DMS53 treated with DMSO at 0.1 percent for 48 hours (cell line): ENCODE results near the gene GBP4.

ENCODE experiments used
- DNase-seq: peaks from one replicate; lab custom pipeline; 2025; ENCODE audit not compliant: unreplicated experiment; lab: John Stamatoyannopoulos, UW

GBP4 gene

GRCh38 chr1:89171067-89171438 lies 27.7 kb downstream of the GBP4 start:
- no peak for DNase-seq

GRCh38 chr1:89170170-89171066 lies 28.3 kb downstream of the GBP4 start:
- no peak for DNase-seq

DNA sequence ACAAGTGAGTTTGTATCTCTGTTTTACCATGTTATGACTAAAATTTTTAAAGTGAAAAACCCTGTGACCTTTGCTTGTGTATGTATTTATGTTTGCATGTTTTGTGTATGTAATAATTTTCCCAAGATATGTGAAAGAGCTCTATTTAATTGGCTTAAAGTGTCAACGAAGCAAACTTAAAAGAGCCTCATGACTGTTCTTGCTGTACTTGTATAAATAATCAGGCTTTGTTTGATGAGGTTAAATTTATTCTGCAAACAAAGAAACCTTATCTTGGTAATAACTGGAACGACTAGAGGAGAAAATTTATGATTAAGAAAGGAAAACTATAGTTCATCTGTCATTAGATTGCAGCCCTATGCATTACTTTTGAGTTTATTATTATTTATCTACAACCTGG lies 29.6 kb downstream of the GBP4 start:
- no peak for DNase-seq

DNA sequence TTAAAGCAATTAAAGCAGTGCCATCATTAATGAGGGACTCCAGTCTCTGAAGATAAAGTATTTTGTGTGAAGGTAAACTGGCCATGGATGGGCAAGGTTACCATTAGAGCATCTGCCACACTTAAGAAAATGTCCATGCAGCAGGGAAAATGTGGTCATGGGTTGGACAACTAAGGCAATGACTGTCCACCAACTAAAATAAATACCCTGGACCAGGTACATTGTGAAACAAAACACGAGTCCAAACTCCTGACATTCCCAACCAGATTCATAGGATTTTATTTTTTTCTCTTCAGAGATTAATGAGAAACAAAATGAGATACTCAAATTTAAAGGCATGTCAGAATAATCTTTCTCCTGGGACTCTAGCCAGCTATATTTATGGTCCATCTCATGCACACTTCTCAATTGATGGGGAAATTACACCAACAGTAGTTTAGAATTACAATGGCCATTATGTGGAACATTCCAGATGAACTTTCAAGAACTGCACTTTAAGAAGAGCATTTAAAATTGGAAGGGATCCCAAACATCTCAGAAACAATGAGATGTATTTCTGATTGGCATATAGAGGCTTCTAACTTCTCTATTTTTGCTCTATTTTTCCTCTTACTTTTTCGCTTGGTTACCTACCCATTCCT lies 31.0 kb downstream of the GBP4 start:
- no peak for DNase-seq

- no peak for DNase-seq
Observed at GRCh38 chr1:89166705-89167104, 32.0 kb downstream of the GBP4 start.

DNA sequence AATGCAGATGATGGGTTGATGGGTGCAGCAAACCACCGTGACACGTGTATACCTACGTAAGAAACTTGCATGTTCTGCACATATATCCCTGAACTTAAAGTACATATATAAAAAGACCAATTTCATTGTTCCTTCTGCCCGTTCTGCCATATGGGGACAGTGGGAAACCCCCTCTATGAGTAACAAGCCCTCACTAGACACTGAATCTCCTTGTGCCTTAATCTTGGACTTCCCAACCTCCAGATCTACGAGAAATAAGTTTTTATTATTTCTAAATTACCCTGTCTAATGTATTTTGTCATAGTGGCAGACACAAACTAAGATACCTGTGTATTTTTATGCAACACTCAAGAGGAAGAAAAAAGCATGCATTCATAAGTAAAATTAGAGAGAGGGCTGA lies 32.9 kb downstream of the GBP4 start:
- no peak for DNase-seq

DNA sequence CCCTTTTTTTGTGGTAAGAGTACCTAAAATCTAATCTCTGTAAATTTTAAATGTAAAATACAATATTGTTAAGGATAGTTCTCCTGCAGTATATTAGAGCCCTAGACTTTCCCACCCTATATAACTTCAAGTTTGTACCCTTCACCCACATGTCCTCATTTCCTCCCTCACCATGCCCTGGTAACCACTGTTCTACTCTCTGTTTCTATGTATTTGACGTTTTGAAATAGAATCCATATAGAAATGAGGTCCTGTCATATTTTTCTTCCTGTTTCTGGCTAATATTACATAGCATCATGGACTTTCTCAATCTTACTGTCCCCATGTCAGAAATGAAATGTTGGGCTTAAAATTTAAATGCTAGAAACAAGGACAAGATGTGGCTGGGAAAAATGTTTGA lies 47.7 kb downstream of the GBP4 start:
- no peak for DNase-seq

DNA sequence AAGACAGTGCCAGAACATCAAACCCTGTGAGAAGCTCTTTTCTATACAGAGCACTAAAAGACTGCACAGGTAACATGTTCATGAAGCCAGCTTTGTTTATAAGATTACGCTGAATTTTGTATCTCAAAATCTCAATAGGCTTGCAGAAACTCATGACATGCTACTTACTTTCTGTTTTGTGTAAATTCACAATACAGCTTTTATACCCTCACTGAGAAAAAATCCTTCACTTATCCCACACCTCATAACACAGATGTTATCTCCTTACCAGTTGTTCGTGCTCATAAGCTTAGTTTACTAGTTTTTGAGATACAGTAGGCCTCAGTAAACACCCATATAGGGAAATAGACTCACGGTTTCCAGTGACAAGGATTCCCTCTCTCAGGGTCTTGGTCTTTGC lies 48.8 kb downstream of the GBP4 start:
- no peak for DNase-seq

DNA sequence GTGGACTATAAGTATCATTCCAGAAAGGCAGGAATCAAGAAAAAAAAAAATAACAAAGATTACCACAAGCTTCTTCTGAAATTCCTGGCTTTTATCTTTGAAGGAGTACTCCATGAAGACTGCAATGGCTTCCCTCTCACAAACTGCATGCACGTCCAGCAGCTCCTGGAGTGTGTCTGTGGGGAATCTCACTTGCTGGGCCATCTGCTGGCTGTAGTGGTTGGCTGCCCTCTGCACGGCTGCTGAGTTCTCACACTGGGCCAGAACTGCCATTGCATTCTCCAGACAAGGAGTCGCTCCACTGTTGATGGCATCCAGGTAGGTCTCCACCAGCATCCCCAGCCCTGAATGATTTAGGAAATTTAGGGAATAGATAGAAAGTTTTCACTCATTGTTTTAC lies 49.5 kb downstream of the GBP4 start:
- no peak for DNase-seq

DNA sequence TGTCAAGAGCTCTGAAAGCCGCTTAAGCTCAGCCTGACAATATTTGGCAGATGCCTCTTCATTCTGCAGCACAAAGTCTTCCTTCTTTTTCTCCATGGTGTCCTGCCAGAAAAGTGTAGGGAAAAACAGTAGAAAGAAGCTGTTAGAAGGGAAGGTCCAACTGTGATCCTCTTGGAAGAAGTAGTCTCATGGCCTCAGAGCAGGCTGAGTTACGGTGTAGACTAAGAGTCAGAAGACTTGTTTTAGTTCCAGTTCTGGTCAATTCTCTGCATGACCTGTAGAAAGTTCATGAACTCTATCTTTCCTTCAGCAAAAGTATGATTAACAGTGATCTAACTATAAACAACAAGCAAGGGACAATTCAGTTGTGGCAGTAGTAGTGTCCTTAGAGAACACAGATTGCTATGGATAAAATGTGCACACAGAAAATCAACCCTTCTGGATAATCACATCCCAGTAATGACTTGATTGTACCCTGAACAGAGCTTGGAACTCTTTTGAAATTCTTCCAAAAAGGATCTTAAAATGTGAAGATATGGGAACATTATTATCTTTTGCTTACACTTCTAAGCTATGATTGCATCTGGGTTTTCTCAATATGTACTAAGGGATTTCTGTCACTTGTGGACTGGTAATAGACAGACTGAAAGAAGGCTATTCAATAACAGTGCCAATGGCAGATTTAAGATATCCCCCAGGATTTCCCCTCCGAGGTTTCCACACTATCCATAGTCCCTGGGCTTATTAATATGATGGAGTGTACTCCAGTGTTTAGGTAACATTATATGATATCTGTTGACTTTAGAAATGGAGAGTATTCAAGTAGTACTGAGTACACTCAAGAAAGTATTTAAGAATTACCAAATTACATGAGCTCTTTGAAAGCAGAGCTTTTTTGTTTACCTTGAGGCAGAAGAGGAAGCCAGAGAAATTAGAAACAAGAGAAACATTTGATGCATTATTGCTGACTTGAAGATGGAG lies 50.8 kb downstream of the GBP4 start:
- no peak for DNase-seq

DNA sequence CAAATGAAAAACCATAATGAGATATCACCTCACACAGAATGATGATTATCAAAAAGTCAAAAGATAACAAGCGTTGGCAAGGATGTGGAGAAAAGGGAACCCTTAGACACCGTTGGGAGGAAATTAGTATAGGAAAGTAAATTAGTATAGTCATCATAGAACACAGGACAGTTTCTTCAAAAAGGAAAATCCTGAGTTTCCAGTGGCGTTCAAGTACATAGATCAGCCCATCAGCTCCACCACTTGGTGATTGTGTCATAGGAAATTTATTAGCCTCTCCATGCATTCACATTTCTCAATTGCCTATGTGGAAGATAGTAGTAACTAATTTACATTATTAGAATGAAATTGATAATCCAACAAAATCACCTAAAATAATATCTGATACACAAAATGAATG lies 52.0 kb downstream of the GBP4 start:
- no peak for DNase-seq

DNA sequence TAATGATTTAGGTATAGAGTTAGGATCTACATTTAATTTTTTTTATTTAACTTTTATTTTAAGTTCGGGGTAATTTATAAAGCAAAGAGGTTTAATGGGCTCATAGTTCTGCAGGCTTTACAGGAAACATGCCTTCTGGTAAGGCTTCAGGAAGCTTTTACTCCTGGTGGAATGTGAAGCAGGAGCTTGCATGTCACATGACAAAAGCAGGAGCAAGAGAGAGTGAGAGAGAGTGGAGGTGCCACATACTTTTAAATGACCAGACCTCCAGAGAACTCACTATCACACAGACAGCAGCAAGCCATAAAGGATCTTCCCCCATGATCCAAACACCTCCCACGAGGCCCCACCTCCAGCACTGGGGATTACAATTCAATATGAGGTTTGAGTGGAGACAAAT lies 55.3 kb downstream of the GBP4 start:
- DNase-seq = no peak

DNA sequence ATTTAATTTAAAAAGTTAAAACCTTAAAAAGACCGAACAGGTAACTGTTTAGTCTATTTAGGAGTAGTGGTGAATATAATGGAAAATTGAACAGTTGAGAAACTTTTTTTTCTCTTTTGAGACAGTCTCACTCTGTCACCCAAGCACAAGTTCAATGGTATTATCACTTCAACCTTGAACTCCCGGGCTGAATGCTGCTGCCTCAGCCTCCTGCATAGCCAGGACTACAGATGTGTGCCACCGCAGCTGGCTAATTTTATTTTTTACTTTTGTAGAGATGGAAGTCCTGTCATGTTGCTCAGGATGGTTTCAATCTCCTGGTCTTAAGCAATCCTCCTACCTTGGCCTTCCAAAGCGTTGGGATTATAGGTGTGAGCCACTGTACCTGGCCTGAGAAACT lies 56.6 kb downstream of the GBP4 start:
- no peak for DNase-seq

DNA sequence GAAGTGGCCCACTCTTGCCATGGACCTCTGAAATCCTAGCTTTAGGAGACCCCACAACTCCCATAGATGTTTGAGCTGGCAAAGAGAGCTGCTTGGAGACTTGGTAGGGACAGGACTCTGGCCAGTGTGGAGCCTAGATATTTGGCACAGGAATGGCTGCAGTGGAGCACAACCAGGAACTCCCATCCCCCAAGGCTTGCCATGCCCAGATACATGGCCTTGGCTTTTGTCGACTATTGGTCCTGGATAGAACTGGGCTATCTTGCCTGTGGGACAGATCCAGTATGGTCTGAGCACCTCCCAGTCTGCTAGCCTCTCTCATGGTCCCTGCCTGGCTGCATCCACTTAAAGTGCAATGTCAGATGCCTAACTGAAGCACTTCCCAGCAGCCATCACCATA lies 65.0 kb downstream of the GBP4 start:
- DNase-seq = no peak
